Muscle layer of duodenum (tissue), 2 donors: ENCODE data around the gene SMURF2.
"Not testable (repeated sequence)": the region's sequence is repeated elsewhere in the genome, so short reads cannot be mapped to it uniquely, and the experiment has no call there.

Experiments used
- H3K27ac ChIP-seq: one replicate; pipeline ENCODE4 v1.7.0; 2013; ENCODE audit warnings: mild to moderate bottlenecking, low read length
- H3K27me3 ChIP-seq: one replicate; pipeline ENCODE4 v1.7.0; 2013; ENCODE audit warnings: low read depth, mild to moderate bottlenecking, control low read depth, low read length
- H3K36me3 ChIP-seq, 2 donors: one replicate each; pipeline ENCODE4 v1.7.0; 2013; ENCODE audit warnings: low read length in 2 of 2, control low read depth in 1 of 2, mild to moderate bottlenecking in 1 of 2; ENCODE audit not compliant: insufficient read depth in 2 of 2, control insufficient read depth in 1 of 2
- H3K4me1 ChIP-seq, 2 donors: one replicate each; pipeline ENCODE4 v1.7.0; 2013; ENCODE audit warnings: low read length in 2 of 2, mild to moderate bottlenecking in 2 of 2, control low read depth in 1 of 2, moderate library complexity in 1 of 2; ENCODE audit not compliant: insufficient read depth in 2 of 2, control insufficient read depth in 1 of 2
- H3K4me3 ChIP-seq, 2 donors: one replicate each; pipeline ENCODE4 v1.7.0; 2013; ENCODE audit warnings: low read length in 2 of 2, low read depth in 1 of 2, mild to moderate bottlenecking in 1 of 2
- H3K9me3 ChIP-seq, 2 donors: one replicate each; pipeline ENCODE4 v1.7.0; 2013; ENCODE audit warnings: low read length in 2 of 2, control low read depth in 1 of 2, mild to moderate bottlenecking in 1 of 2; ENCODE audit not compliant: control insufficient read depth in 1 of 2
- donor health status: healthy.

The SMURF2 gene

GRCh38 chr17:64580384-64581315, 81.5 kb downstream of the SMURF2 start:
- Histone ChIP-seq H3K4me1 (no peaks in the 10 kb centered on the region), H3K4me3 (no peak overlapping the region), H3K9me3 (no peaks in the 10 kb centered on the region), H3K27me3 (no peaks in the 10 kb centered on the region), H3K36me3 (peaks cover 31 to 38% of the 10 kb centered on the region in 2 donors), H3K27ac (no peak overlapping the region)

- H3K27ac ChIP-seq: no peak overlapping the region
- no peaks in the 10 kb centered on the region for H3K9me3 ChIP-seq
- no peaks in the 10 kb centered on the region for H3K4me1 ChIP-seq
- H3K27me3 ChIP-seq: no peaks in the 10 kb centered on the region
- no peak overlapping the region for H3K4me3 ChIP-seq
- peaks cover 32 to 39% of the 10 kb centered on the region in 2 donors for H3K36me3 ChIP-seq
Observed at GRCh38 chr17:64579917-64580316, 82.2 kb downstream of the SMURF2 start.

- peaks cover 26 to 30% of the 10 kb centered on the region in 2 donors for H3K36me3 ChIP-seq
Observed at GRCh38 chr17:64577025-64577424, 85.1 kb downstream of the SMURF2 start.

GRCh38 chr17:64575431-64575830, 86.7 kb downstream of the SMURF2 start:
- Histone ChIP-seq H3K4me3 (no peak overlapping the region), H3K36me3 (peaks cover 24 to 27% of the 10 kb centered on the region in 2 donors), H3K27ac (no peak overlapping the region), H3K27me3 (no peaks in the 10 kb centered on the region), H3K4me1 (peaks cover 0 to 18% of the 10 kb centered on the region in 2 donors), H3K9me3 (no peaks in the 10 kb centered on the region)

More at GRCh38 chr17:64577025-64577424, 85.1 kb downstream of the SMURF2 start:
- not testable (repeated sequence) for H3K9me3 ChIP-seq, H3K27ac ChIP-seq, H3K4me3 ChIP-seq, H3K27me3 ChIP-seq
- peaks cover 0 to 11% of the 10 kb centered on the region in 2 donors for H3K4me1 ChIP-seq

- Histone ChIP-seq H3K4me1 (peaks cover 0 to 18% of the 10 kb centered on the region in 2 donors), H3K27me3 (no peaks in the 10 kb centered on the region), H3K27ac (no peak overlapping the region), H3K36me3 (peaks cover 19 to 20% of the 10 kb centered on the region in 2 donors), H3K4me3 (no peak overlapping the region), H3K9me3 (no peaks in the 10 kb centered on the region)
Observed at GRCh38 chr17:64574646-64575045, 87.5 kb downstream of the SMURF2 start.

GRCh38 chr17:64573214-64573613, 88.9 kb downstream of the SMURF2 start:
- Histone ChIP-seq H3K4me1 (peaks cover 0 to 18% of the 10 kb centered on the region in 2 donors), H3K36me3 (peaks cover 11 to 13% of the 10 kb centered on the region in 2 donors), H3K9me3 (no peaks in the 10 kb centered on the region), H3K27ac (no peak overlapping the region), H3K4me3 (no peak overlapping the region), H3K27me3 (no peaks in the 10 kb centered on the region)

GRCh38 chr17:64572682-64573154, 89.4 kb downstream of the SMURF2 start:
- peaks cover 9 to 11% of the 10 kb centered on the region in 2 donors for H3K36me3 ChIP-seq
- no peak overlapping the region for H3K4me3 ChIP-seq
- H3K9me3 ChIP-seq: no peaks in the 10 kb centered on the region
- H3K27ac ChIP-seq: peak overlapping the region; percentile 31
- no peaks in the 10 kb centered on the region for H3K27me3 ChIP-seq
- peaks cover 0 to 18% of the 10 kb centered on the region in 2 donors for H3K4me1 ChIP-seq

GRCh38 chr17:64571746-64572145, 90.4 kb downstream of the SMURF2 start:
- Histone ChIP-seq H3K27ac (no peak overlapping the region), H3K9me3 (no peaks in the 10 kb centered on the region), H3K27me3 (no peaks in the 10 kb centered on the region), H3K36me3 (peaks cover 7 to 11% of the 10 kb centered on the region in 2 donors), H3K4me1 (peaks cover 0 to 18% of the 10 kb centered on the region in 2 donors), H3K4me3 (no peak overlapping the region)

GRCh38 chr17:64565563-64565962, 96.5 kb downstream of the SMURF2 start:
- H3K4me1 ChIP-seq: peaks cover 0 to 5% of the 10 kb centered on the region in 2 donors
- no peak overlapping the region for H3K27ac ChIP-seq
- peaks cover 11 to 23% of the 10 kb centered on the region in 2 donors for H3K36me3 ChIP-seq
- H3K9me3 ChIP-seq: no peaks in the 10 kb centered on the region
- no peaks in the 10 kb centered on the region for H3K27me3 ChIP-seq
- no peak overlapping the region for H3K4me3 ChIP-seq

- no peaks in the 10 kb centered on the region for H3K27me3 ChIP-seq
- H3K4me1 ChIP-seq: peaks cover 0 to 5% of the 10 kb centered on the region in 2 donors
- H3K9me3 ChIP-seq: no peaks in the 10 kb centered on the region
- no peak overlapping the region for H3K4me3 ChIP-seq
- peaks cover 15 to 23% of the 10 kb centered on the region in 2 donors for H3K36me3 ChIP-seq
- no peak overlapping the region for H3K27ac ChIP-seq
Observed at GRCh38 chr17:64564098-64564497, 98.0 kb downstream of the SMURF2 start.

GRCh38 chr17:64555281-64555680, 106.8 kb downstream of the SMURF2 start:
- H3K36me3 ChIP-seq: peaks cover 17 to 34% of the 10 kb centered on the region in 2 donors
- H3K4me3 ChIP-seq: no peak overlapping the region
- H3K27ac ChIP-seq: no peak overlapping the region
- no peaks in the 10 kb centered on the region for H3K27me3 ChIP-seq
- H3K4me1 ChIP-seq: no peaks in the 10 kb centered on the region
- H3K9me3 ChIP-seq: no peaks in the 10 kb centered on the region
